WERI-Rb-1 (cell line): ENCODE data around the gene AGGF1.

Source experiments
- DNase-seq: peaks from one replicate; pipeline ENCODE4 v3.0.0-alpha.2; 2020
- H3K27ac ChIP-seq: fragments of 250-450 bp; sonication (Bioruptor Pico); 2 replicates; pipeline ENCODE4 v1.5.1; 2020; ENCODE audit warnings: mild to moderate bottlenecking, moderate library complexity
- H3K27me3 ChIP-seq: fragments of 250-450 bp; sonication (Bioruptor Pico); 2 replicates; pipeline ENCODE4 v1.5.1; 2021; ENCODE audit warnings: mild to moderate bottlenecking, low read depth, moderate library complexity; ENCODE audit not compliant: insufficient read depth, severe bottlenecking
- H3K36me3 ChIP-seq: fragments of 250-450 bp; sonication (Bioruptor Pico); 2 replicates; pipeline ENCODE4 v1.5.1; 2020; ENCODE audit warnings: mild to moderate bottlenecking, moderate library complexity
- H3K4me3 ChIP-seq: 2 replicates; pipeline ENCODE4 v1.5.1; 2011; ENCODE audit warnings: low read depth, mild to moderate bottlenecking, control low read depth, low read length
- H3K9me3 ChIP-seq: fragments of 250-450 bp; sonication (Bioruptor Pico); 2 replicates; pipeline ENCODE4 v1.5.1; 2021; ENCODE audit warnings: mild to moderate bottlenecking, moderate library complexity; ENCODE audit not compliant: severe bottlenecking
- CTCF ChIP-seq: IDR thresholded peaks from 2 replicates; pipeline ENCODE4 v1.5.1; 2011; ENCODE audit warnings: low read depth, mild to moderate bottlenecking, control low read depth, inconsistent platforms, low read length

Gene AGGF1

GRCh38 chr5:77086368-77086688, 56.1 kb downstream of the AGGF1 start:
- Histone ChIP-seq H3K36me3 (peaks cover 15% of the 10 kb centered on the region), H3K4me3 (peak overlapping the region; percentile 82), H3K27ac (peak overlapping the region; percentile 97), H3K9me3 (no peaks in the 10 kb centered on the region), H3K27me3 (no peaks in the 10 kb centered on the region)
- TF ChIP-seq CTCF, result no peak
- no peak for DNase-seq

- peak; percentile 79 for DNase-seq
- peak within 1 kb of the TSS; percentile 82 for H3K4me3 ChIP-seq
- H3K27ac ChIP-seq, result peak within 1 kb of the TSS; percentile 97
- no peaks in the 10 kb centered on the region for H3K27me3 ChIP-seq
- H3K36me3 ChIP-seq, result peaks cover 15% of the 10 kb centered on the region
- H3K9me3 ChIP-seq, result no peaks in the 10 kb centered on the region
- TF ChIP-seq CTCF, result peak; percentile 32; the same call in 1 of the 2 replicates
Measured at GRCh38 chr5:77086689-77087483, 56.7 kb downstream of the AGGF1 start, which contains the start of gene ZBED3. Gene ZBED3 (minus strand): TSS chr5:77087285. CDS start chr5:77077878, 9,407 bp downstream.

- Histone ChIP-seq H3K4me3 (peak overlapping the region; percentile 82), H3K27ac (peak overlapping the region; percentile 97), H3K36me3 (peaks cover 15% of the 10 kb centered on the region), H3K27me3 (no peaks in the 10 kb centered on the region), H3K9me3 (no peaks in the 10 kb centered on the region)
- TF ChIP-seq CTCF, result no peak
- DNase-seq, result no peak
Measured at GRCh38 chr5:77087484-77088261, 57.5 kb downstream of the AGGF1 start.

GRCh38 chr5:77095189-77095588, 65.0 kb downstream of the AGGF1 start:
- H3K4me3 ChIP-seq, result no peak overlapping the region
- no peak overlapping the region for H3K27ac ChIP-seq
- DNase-seq, result no peak
- TF ChIP-seq CTCF, result no peak
- H3K9me3 ChIP-seq, result peaks cover 3% of the 10 kb centered on the region
- H3K36me3 ChIP-seq, result no peaks in the 10 kb centered on the region; the same call in 1 of the 2 replicates
- no peaks in the 10 kb centered on the region for H3K27me3 ChIP-seq

GRCh38 chr5:77101298-77101697, 71.1 kb downstream of the AGGF1 start:
- DNase-seq, result no peak
- Histone ChIP-seq H3K36me3 (no peaks in the 10 kb centered on the region; the same call in 1 of the 2 replicates), H3K27ac (no peak overlapping the region), H3K4me3 (no peak overlapping the region), H3K27me3 (no peaks in the 10 kb centered on the region), H3K9me3 (no peaks in the 10 kb centered on the region)
- no peak for TF ChIP-seq CTCF
